ENCODE results near the gene KLRC1. TPM values are rescaled to one million over a fixed set of nuclear protein-coding genes. Genes with fewer than 3 reads are reported as not detected.

The KLRC1 gene
- polyA plus RNA-seq, 2 of the 4 experiments (the other 2 are of a cell fraction), result not detected

GRCh38 chr12:10498042-10498441, 44.9 kb upstream of the KLRC1 start:
- FAIRE-seq (no peak), DNase-seq (ENCODE audit: low read depth in 1 of 2, low spot score in 1 of 2) (no peak), ATAC-seq (no peak)
- H3K27ac ChIP-seq, result no peak overlapping the region
- 2% methylated on average over 1 of the region's 1 CpG for WGBS (ENCODE audit: missing lambda C conversion rate)
- CTCF ChIA-PET, result interaction anchor here (1.0 kb wide), 1 partner anchor 131 kb away, joined by 3 read pairs; no protein-coding TSS in a partner anchor
- 0 out of 3 replicates have a peak, but pooled peaks cover 3% of the 10 kb centered on the region for H3K9me3 ChIP-seq
- no peaks in the 10 kb centered on the region for H3K4me1 ChIP-seq
- no peak overlapping the region for H3K4me3 ChIP-seq
- POLR2A ChIA-PET, result no interaction called here
- 0 out of 2 replicates have a peak, but pooled peaks have one; percentile 31 for TF ChIP-seq RNF2 (IDR thresholded peaks at IDR 0.05; ENCODE audit: borderline replicate concordance, low read depth)
- TF ChIP-seq EHMT2 (IDR thresholded peaks at IDR 0.05; ENCODE audit: low read depth), result no peak
- H3K4me2 ChIP-seq, result no peak overlapping the region

- no peak for DNase-seq (ENCODE audit: low read depth in 1 of 2, low spot score in 1 of 2)
- WGBS (ENCODE audit: missing lambda C conversion rate), result 59% methylated on average over 2 of the region's 2 CpGs
- ATAC-seq, result 0 out of 6 replicates have a peak, but pooled peaks of 1 of the 2 experiments have one; percentile 43
- Histone ChIP-seq H3K4me2 (no peak overlapping the region), H3K4me3 (no peak overlapping the region), H3K9me3 (0 out of 3 replicates have a peak, but pooled peaks cover 3% of the 10 kb centered on the region), H3K4me1 (no peaks in the 10 kb centered on the region), H3K27ac (no peak overlapping the region)
- ChIA-PET POLR2A (no interaction called here), CTCF (interaction anchor here (1.0 kb wide), 1 partner anchor 131 kb away, joined by 3 read pairs; no protein-coding TSS in a partner anchor)
- no peak for TF ChIP-seq JUN (IDR thresholded peaks at IDR 0.05)
- no peak for TF ChIP-seq KDM5A (IDR thresholded peaks at IDR 0.05)
- no peak for TF ChIP-seq TFCP2L1 (CRISPR knock-in tag; IDR thresholded peaks at IDR 0.05)
- no peak for TF ChIP-seq HOXB13 (CRISPR knock-in tag; IDR thresholded peaks at IDR 0.05; ENCODE audit: low read depth)
- TF ChIP-seq TP53 (CRISPR knock-in tag; IDR thresholded peaks at IDR 0.05), result no peak
- no peak for TF ChIP-seq NFE2L2 (conservative IDR thresholded peaks at IDR 0.05; ENCODE audit: low read length)
- TF ChIP-seq EP300 (IDR thresholded peaks at IDR 0.05), result no peak
- TF ChIP-seq POLR2A (IDR thresholded peaks at IDR 0.05; ENCODE audit: low read length), result no peak
- no peak for TF ChIP-seq JUNB (IDR thresholded peaks at IDR 0.05)
- TF ChIP-seq NR3C1 (IDR thresholded peaks at IDR 0.05), result no peak
- no peak for TF ChIP-seq REST (IDR thresholded peaks at IDR 0.05)
- no peak for TF ChIP-seq MAZ (IDR thresholded peaks at IDR 0.05; ENCODE audit: borderline replicate concordance, low read depth, low read length)
- TF ChIP-seq NPAS2 (CRISPR knock-in tag; IDR thresholded peaks at IDR 0.05; ENCODE audit: borderline replicate concordance), result no peak
- no peak for TF ChIP-seq HMGXB4 (CRISPR knock-in tag; IDR thresholded peaks at IDR 0.05; ENCODE audit: borderline replicate concordance)
- TF ChIP-seq ZC3H11A (IDR thresholded peaks at IDR 0.05), result no peak
- no peak for TF ChIP-seq EHMT2 (IDR thresholded peaks at IDR 0.05; ENCODE audit: low read depth)
- TF ChIP-seq PBX3 (IDR thresholded peaks at IDR 0.05), result no peak
- no peak for TF ChIP-seq KDM1A (IDR thresholded peaks at IDR 0.05; ENCODE audit: low read depth)
- no peak for TF ChIP-seq FOSL2 (IDR thresholded peaks at IDR 0.05)
- TF ChIP-seq FOSL2 (CRISPR knock-in tag; IDR thresholded peaks at IDR 0.05), result no peak
- TF ChIP-seq RNF2 (IDR thresholded peaks at IDR 0.05; ENCODE audit: borderline replicate concordance, low read depth), result no peak
- FAIRE-seq, result no peak
These were observed 44.4 kb upstream of the KLRC1 start for GRCh38 chr12:10497602-10498001.
